K562 (cell line): Measurements from ENCODE around the gene BRSK1. TPM values are rescaled to one million over a fixed set of nuclear protein-coding genes. Genes with fewer than 3 reads are reported as not detected.

Source experiments
- ATF7 ChIP-seq: fragments of 450-650 bp; IDR thresholded peaks from 2 replicates; pipeline ENCODE4 v1.7.1; 2014; ENCODE audit warnings: mild to moderate bottlenecking, moderate library complexity
- NUFIP1 ChIP-seq: fragments of 450-650 bp; IDR thresholded peaks from 2 replicates; pipeline ENCODE4 v1.6.1; 2018; ENCODE audit not compliant: partially characterized antibody
- POLR2AphosphoS2 ChIP-seq: IDR thresholded peaks from 2 replicates; pipeline ENCODE4 v1.6.1; 2012; ENCODE audit warnings: low read length, improper control_type of control experiment
- SRSF9 ChIP-seq: fragments of 200-400 bp; formaldehyde crosslinking; IDR thresholded peaks from 2 replicates; pipeline ENCODE4 v1.6.1; 2017; ENCODE audit warnings: low read depth, low read length, borderline replicate concordance
- ZNF174 ChIP-seq: fragments of 250-450 bp; sonication (Bioruptor Pico); IDR thresholded peaks from 2 replicates; pipeline ENCODE4 v1.4.0; 2020; ENCODE audit warnings: mild to moderate bottlenecking
- ZNF23 ChIP-seq: fragments of 250-450 bp; sonication (Bioruptor Pico); IDR thresholded peaks from 2 replicates; pipeline ENCODE4 v1.4.0; 2020; ENCODE audit warnings: mild to moderate bottlenecking
- ZNF444 ChIP-seq: fragments of 250-450 bp; sonication (Bioruptor Pico); IDR thresholded peaks from 2 replicates; pipeline ENCODE4 v1.4.0; 2020; ENCODE audit warnings: mild to moderate bottlenecking, moderate library complexity
- polyA plus RNA-seq, 8 experiments: library from polyadenylated mRNA; depleted of rRNA in 4 of 8; stranded (reverse) in 5 of 8; unstranded in 3 of 8; fragments of >200 nt; fragmentation: Nextera tagmentation in 2 of 8; fragmentation: Illumina TruSeq in 1 of 8; extraction: Ambion mirVana in 2 of 8; extraction: Trizol in 1 of 8; gene quantifications; 2 replicates each; pipeline versions ENCODE4 v1.2.1 to v1.2.3, GENCODE V29; 2011 to 2014; ENCODE audit warnings: inconsistent platforms in 1 of 8, missing spikeins in 1 of 8
- total RNA-seq, 7 experiments: library from RNA; depleted of rRNA in 6 of 7; stranded (reverse); fragments of >200 nt in 6 of 7; fragmentation: Illumina TruSeq in 2 of 7; extraction: Trizol in 2 of 7; gene quantifications; 2 replicates each; pipeline versions ENCODE4 v1.2.1 to v1.2.3, GENCODE V29; 2011 to 2021; ENCODE audit warnings: low replicate concordance in 1 of 7
- TF ChIP-seq, protein P1 (sequence below): fragments of 450-650 bp; formaldehyde crosslinking; IDR thresholded peaks from 2 replicates; pipeline ENCODE4 v1.4.0; 2020; ENCODE audit warnings: mild to moderate bottlenecking, moderate library complexity
- TF ChIP-seq, protein P2 (sequence below): sonication (generic); formaldehyde crosslinking; IDR thresholded peaks from 2 replicates; pipeline ENCODE4 v1.8.1; 2022; ENCODE audit warnings: missing genetic modification reagents

The BRSK1 gene
- total and polyA plus RNA-seq, 9 of the 15 experiments (the other 6 are each of a cell fraction or from before 2014, with no cell fraction given) = 1.7 to 9.3 (median 3.8) TPM; not detected in 2

- TF ChIP-seq, protein P1, sequence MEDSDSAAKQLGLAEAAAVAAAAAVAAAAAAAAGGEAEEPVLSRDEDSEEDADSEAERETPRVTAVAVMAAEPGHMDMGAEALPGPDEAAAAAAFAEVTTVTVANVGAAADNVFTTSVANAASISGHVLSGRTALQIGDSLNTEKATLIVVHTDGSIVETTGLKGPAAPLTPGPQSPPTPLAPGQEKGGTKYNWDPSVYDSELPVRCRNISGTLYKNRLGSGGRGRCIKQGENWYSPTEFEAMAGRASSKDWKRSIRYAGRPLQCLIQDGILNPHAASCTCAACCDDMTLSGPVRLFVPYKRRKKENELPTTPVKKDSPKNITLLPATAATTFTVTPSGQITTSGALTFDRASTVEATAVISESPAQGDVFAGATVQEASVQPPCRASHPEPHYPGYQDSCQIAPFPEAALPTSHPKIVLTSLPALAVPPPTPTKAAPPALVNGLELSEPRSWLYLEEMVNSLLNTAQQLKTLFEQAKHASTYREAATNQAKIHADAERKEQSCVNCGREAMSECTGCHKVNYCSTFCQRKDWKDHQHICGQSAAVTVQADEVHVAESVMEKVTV (CRISPR knock-in tag) = no peak
- TF ChIP-seq ZNF23 (CRISPR knock-in tag) = no peak
- no peak for TF ChIP-seq ATF7
- TF ChIP-seq ZNF174 (CRISPR knock-in tag) = no peak
- TF ChIP-seq, protein P2, sequence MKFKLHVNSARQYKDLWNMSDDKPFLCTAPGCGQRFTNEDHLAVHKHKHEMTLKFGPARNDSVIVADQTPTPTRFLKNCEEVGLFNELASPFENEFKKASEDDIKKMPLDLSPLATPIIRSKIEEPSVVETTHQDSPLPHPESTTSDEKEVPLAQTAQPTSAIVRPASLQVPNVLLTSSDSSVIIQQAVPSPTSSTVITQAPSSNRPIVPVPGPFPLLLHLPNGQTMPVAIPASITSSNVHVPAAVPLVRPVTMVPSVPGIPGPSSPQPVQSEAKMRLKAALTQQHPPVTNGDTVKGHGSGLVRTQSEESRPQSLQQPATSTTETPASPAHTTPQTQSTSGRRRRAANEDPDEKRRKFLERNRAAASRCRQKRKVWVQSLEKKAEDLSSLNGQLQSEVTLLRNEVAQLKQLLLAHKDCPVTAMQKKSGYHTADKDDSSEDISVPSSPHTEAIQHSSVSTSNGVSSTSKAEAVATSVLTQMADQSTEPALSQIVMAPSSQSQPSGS (CRISPR knock-in tag) = no peak
- no peak for TF ChIP-seq POLR2AphosphoS2
- TF ChIP-seq NUFIP1 = no peak
- TF ChIP-seq ZNF444 (CRISPR knock-in tag) = no peak
- TF ChIP-seq SRSF9 = no peak
Observed at GRCh38 chr19:55311797-55312196, 28.0 kb downstream of the BRSK1 start (continued).
